Endothelial cell of umbilical vein (primary cell): ENCODE measurements around the gene STK38. TPM values are rescaled to one million over a fixed set of nuclear protein-coding genes. Genes with fewer than 3 reads are reported as not detected.

Experiments
- BruUV-seq: library from RNA; stranded (reverse); fragments of 400-500 nt; replicated peaks from 2 replicates; lab custom pipeline; 2021; lab: Mats Ljungman, UMichigan
- CTCF ChIA-PET: fragments of 300-600, 350-600 bp; sonication (Branson Sonifier 250); formaldehyde crosslinking; loops from one replicate; lab custom pipeline; 2021; ENCODE audit warnings: antibody characterized with exemption, inconsistent platforms; lab: Charles Lee
- POLR2A ChIA-PET: fragments of 300-600, 350-600 bp; sonication (Branson Sonifier 250); formaldehyde crosslinking; loops from one replicate; lab custom pipeline; 2021; ENCODE audit warnings: antibody characterized with exemption, inconsistent platforms; lab: Charles Lee
- DNase-seq: peaks from one replicate; pipeline ENCODE4 v3.0.0-alpha.2; 2011; ENCODE audit warnings: low read depth, low spot score
- FAIRE-seq: peaks from 2 replicates; lab custom pipeline; 2011; peaks lifted over from hg19 to GRCh38; lab: Jason Lieb, UNC
- H2AFZ ChIP-seq: 2 replicates; pipeline ENCODE4 v1.6.0; 2012; ENCODE audit warnings: low read depth, low read length, control low read depth, inconsistent platforms
- H3K27ac ChIP-seq: 2 replicates; pipeline ENCODE4 v1.5.1; 2011; ENCODE audit warnings: low read depth, mild to moderate bottlenecking, control low read depth, low read length, moderate library complexity; ENCODE audit not compliant: insufficient read depth
- H3K27me3 ChIP-seq, 2 experiments: 2 replicates each; pipeline versions ENCODE4 v1.6.0 to v1.6.1; 2011; ENCODE audit warnings: low read length in 2 of 2, mixed read lengths in 1 of 2; ENCODE audit not compliant: control insufficient read depth in 2 of 2, insufficient read depth in 2 of 2
- H3K36me3 ChIP-seq, 2 experiments: 2 replicates in 1 of 2; 3 replicates in 1 of 2; pipeline ENCODE4 v1.5.1; 2011; ENCODE audit warnings: low read length in 2 of 2, mild to moderate bottlenecking in 1 of 2, moderate library complexity in 1 of 2; ENCODE audit not compliant: control insufficient read depth in 2 of 2, insufficient read depth in 2 of 2; ENCODE audit errors: extremely low read depth in 1 of 2
- H3K4me1 ChIP-seq: 3 replicates; pipeline ENCODE4 v1.5.1; 2011; ENCODE audit warnings: mild to moderate bottlenecking, low read length; ENCODE audit not compliant: control insufficient read depth, insufficient read depth; ENCODE audit errors: extremely low read depth
- H3K4me2 ChIP-seq: 2 replicates; pipeline ENCODE4 v1.6.1; 2011; ENCODE audit warnings: low read length, control low read depth, mixed read lengths; ENCODE audit not compliant: insufficient read depth
- H3K4me3 ChIP-seq, 3 experiments: fragments of 200-600 bp in 1 of 3; sonication (generic), shearing (Covaris generic) in 1 of 3; replicated peaks in 1 of 3; 2 replicates each; pipeline ENCODE4 v1.5.1; 2011 to 2016; ENCODE audit warnings: control low read depth in 3 of 3, low read length in 3 of 3, mild to moderate bottlenecking in 2 of 3, inconsistent platforms in 1 of 3, low read depth in 1 of 3, moderate library complexity in 1 of 3; ENCODE audit not compliant: insufficient read depth in 1 of 3
- H3K79me2 ChIP-seq: 2 replicates; pipeline ENCODE4 v1.6.0; 2012; ENCODE audit warnings: low read length, inconsistent platforms; ENCODE audit not compliant: control insufficient read depth, insufficient read depth
- H3K9ac ChIP-seq: replicated peaks from 2 replicates; pipeline ENCODE3; 2011; ENCODE audit warnings: low read length, control low read depth; ENCODE audit not compliant: insufficient read depth; ENCODE audit errors: extremely low read depth
- H3K9me1 ChIP-seq: replicated peaks from 3 replicates; pipeline ENCODE4 v1.6.0; 2011; ENCODE audit warnings: mild to moderate bottlenecking, low read length; ENCODE audit not compliant: control insufficient read depth, insufficient read depth; ENCODE audit errors: extremely low read depth
- H3K9me3 ChIP-seq: replicated peaks from 2 replicates; pipeline ENCODE4 v1.5.1; 2012; ENCODE audit warnings: low read length, inconsistent platforms; ENCODE audit not compliant: control insufficient read depth, insufficient read depth
- H4K20me1 ChIP-seq: replicated peaks from 2 replicates; pipeline ENCODE3; 2011; ENCODE audit warnings: mild to moderate bottlenecking, low read length; ENCODE audit not compliant: control insufficient read depth, insufficient read depth; ENCODE audit errors: extremely low read depth
- EZH2 ChIP-seq: IDR thresholded peaks from 2 replicates; pipeline ENCODE4 v1.6.1; 2012; ENCODE audit warnings: borderline replicate concordance, low read depth, mild to moderate bottlenecking, moderate library complexity, low read length, inconsistent platforms; ENCODE audit not compliant: severe bottlenecking
- FOS ChIP-seq: IDR thresholded peaks from 2 replicates; pipeline ENCODE4 v1.6.1; 2011; ENCODE audit warnings: mild to moderate bottlenecking, low read length, moderate library complexity, borderline replicate concordance; ENCODE audit not compliant: insufficient read depth
- GATA2 ChIP-seq: IDR thresholded peaks from 2 replicates; pipeline ENCODE4 v1.7.0; 2011; ENCODE audit warnings: low read depth, mild to moderate bottlenecking, moderate library complexity, mixed read lengths, low read length; ENCODE audit not compliant: insufficient read length, insufficient read depth
- JUN ChIP-seq: IDR thresholded peaks from 2 replicates; pipeline ENCODE4 v1.6.1; 2011; ENCODE audit warnings: borderline replicate concordance, low read depth; ENCODE audit not compliant: insufficient read length, insufficient read depth
- MYC ChIP-seq: IDR thresholded peaks from one replicate; pipeline ENCODE4 v1.6.1; 2011; ENCODE audit warnings: mild to moderate bottlenecking, low read depth, low read length
- POLR2A ChIP-seq: IDR thresholded peaks from 2 replicates; pipeline ENCODE4 v1.6.1; 2012; ENCODE audit warnings: low read depth, mild to moderate bottlenecking, control low read depth, low read length
- POLR2AphosphoS5 ChIP-seq: IDR thresholded peaks from 2 replicates; pipeline ENCODE4 v1.6.1; 2012; ENCODE audit warnings: low read depth, mild to moderate bottlenecking, control low read depth, low read length, moderate library complexity; ENCODE audit not compliant: insufficient read depth
- dilution Hi-C: fragments of 300-500 bp; cut with MboI; formaldehyde crosslinking; loops from one replicate; pipeline ENCODE4 v1.15.0; 2019; ENCODE audit warnings: low sequenced_read_pairs; ENCODE audit not compliant: extremely low pct_ligation_motif_present
- intact Hi-C: fragments of 100-400 bp; cut with micrococcal nuclease; formaldehyde crosslinking; loops from one replicate; pipeline ENCODE4 v1.10.0; 2022
- polyA plus RNA-seq, 4 experiments: library from polyadenylated mRNA; depleted of rRNA in 3 of 4; stranded (reverse) in 3 of 4; unstranded in 1 of 4; fragments of >200 nt; gene quantifications; 2 replicates each; pipeline versions ENCODE4 v1.2.1 to v1.2.3, GENCODE V29; 2011 to 2012; ENCODE audit warnings: missing spikeins in 1 of 4
- total RNA-seq: library from RNA; stranded (reverse); gene quantifications from 2 replicates; pipeline ENCODE4 v1.2.3, GENCODE V29; 2021
- TF ChIP-seq, protein P1 (sequence below): IDR thresholded peaks from 2 replicates; pipeline ENCODE4 v1.6.1; 2011; ENCODE audit not compliant: insufficient read depth, insufficient read length
- TF ChIP-seq, protein P2 (sequence below), 2 donors: IDR thresholded peaks; 1 replicate in 1 of 2; 2 replicates in 1 of 2; pipeline ENCODE4 v1.5.1; 2011; ENCODE audit warnings: low read length in 2 of 2, mild to moderate bottlenecking in 2 of 2, moderate library complexity in 2 of 2, control low read depth in 1 of 2, inconsistent platforms in 1 of 2, low read depth in 1 of 2; ENCODE audit not compliant: insufficient read depth in 1 of 2; ENCODE audit errors: extremely low read depth in 1 of 2

The STK38 gene
- total and polyA plus RNA-seq, 2 donors (not counting 3 experiments of a cell fraction or from before 2014, with no cell fraction given): 10.1 to 30.3 TPM

DNA sequence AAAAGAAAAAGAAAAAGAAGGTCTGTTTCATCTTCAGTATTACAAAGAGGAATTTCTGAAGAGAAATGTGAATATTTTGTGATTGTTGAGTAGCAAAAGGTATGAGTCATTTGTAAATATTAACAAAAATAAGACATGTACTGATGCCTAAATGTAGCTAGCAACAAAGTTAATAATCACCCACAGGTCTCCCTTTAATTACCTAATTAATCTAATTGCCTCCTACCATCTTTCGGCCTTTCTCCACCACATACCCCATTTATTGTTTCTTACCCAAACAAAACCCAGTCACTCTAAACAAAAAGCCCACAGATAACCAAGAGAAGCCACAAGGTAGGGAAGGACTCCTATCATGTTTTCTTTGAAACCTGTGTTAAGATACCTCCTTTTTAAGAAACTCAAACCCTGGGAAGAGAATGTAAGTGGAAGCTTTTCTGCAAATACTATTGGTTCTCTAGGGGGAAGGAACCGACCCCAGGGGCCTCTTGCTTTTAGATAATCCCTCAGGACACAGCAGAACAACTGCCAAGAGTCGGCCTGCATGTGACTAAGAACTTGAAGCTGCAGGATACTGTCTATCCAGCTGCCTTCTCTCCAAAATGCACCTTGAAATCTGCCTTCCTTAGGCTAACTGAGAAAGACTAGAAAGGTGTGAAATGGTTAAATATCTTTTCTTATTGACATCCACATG lies 16.1 kb upstream of the STK38 start:
- DNase-seq: no peak
- Histone ChIP-seq H3K27ac (no peak overlapping the region), H2AFZ (no peak overlapping the region), H3K27me3 (peaks cover 10 to 14% of the 10 kb centered on the region in 2 experiments), H3K4me2 (no peak overlapping the region), H3K36me3 (no peaks in the 10 kb centered on the region), H3K9me3 (no peaks in the 10 kb centered on the region), H3K4me1 (no peaks in the 10 kb centered on the region), H3K9me1 (no peaks in the 10 kb centered on the region), H3K79me2 (no peaks in the 10 kb centered on the region), H4K20me1 (no peaks in the 10 kb centered on the region), H3K9ac (no peak overlapping the region), H3K4me3 (no peak overlapping the region)
- no TSS peak for BruUV-seq
- intact Hi-C loops: no loop called here
- TF ChIP-seq GATA2 (no peak), POLR2A (no peak), MYC (no peak), EZH2 (no peak), POLR2AphosphoS5 (no peak), JUN (no peak), FOS (no peak)
- TF ChIP-seq, protein P1, sequence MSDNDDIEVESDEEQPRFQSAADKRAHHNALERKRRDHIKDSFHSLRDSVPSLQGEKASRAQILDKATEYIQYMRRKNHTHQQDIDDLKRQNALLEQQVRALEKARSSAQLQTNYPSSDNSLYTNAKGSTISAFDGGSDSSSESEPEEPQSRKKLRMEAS: no peak
- TF ChIP-seq, protein P2, sequence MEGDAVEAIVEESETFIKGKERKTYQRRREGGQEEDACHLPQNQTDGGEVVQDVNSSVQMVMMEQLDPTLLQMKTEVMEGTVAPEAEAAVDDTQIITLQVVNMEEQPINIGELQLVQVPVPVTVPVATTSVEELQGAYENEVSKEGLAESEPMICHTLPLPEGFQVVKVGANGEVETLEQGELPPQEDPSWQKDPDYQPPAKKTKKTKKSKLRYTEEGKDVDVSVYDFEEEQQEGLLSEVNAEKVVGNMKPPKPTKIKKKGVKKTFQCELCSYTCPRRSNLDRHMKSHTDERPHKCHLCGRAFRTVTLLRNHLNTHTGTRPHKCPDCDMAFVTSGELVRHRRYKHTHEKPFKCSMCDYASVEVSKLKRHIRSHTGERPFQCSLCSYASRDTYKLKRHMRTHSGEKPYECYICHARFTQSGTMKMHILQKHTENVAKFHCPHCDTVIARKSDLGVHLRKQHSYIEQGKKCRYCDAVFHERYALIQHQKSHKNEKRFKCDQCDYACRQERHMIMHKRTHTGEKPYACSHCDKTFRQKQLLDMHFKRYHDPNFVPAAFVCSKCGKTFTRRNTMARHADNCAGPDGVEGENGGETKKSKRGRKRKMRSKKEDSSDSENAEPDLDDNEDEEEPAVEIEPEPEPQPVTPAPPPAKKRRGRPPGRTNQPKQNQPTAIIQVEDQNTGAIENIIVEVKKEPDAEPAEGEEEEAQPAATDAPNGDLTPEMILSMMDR (IDR thresholded peaks at IDR 0.05; ENCODE audit: extremely low read depth in 1 of 2, insufficient read depth in 1 of 2, low read depth in 1 of 2, low read length in 2 of 2): no peak
- dilution Hi-C loops: no loop called here
- POLR2A ChIA-PET: no interaction called here
- FAIRE-seq: no peak
- CTCF ChIA-PET: no interaction called here
